Heart left ventricle (tissue), 16 donors: Measurements from ENCODE around the gene EFNA5. TPM values are rescaled to one million over a fixed set of nuclear protein-coding genes. Genes with fewer than 3 reads are reported as not detected.

Experiments
- ATAC-seq, 4 donors: fragments of 200-7000 bp; cut with Tn5 transposase; one replicate each; pipeline ENCODE4 v1.9.1; 2020 to 2022; ENCODE audit warnings: moderate library complexity in 4 of 4, mild to moderate bottlenecking in 3 of 4, moderate number of reproducible peaks in 1 of 4
- DNase-seq, 5 donors: peaks; one replicate each; pipeline ENCODE4 v3.0.0-alpha.2; 2020
- H3K27ac ChIP-seq, 12 donors: fragments of 200-600 bp; sonication (generic) in 4 of 12; one replicate each; pipeline versions ENCODE4 v1.5.0 to v1.8.0; 2016 to 2022; ENCODE audit warnings: mild to moderate bottlenecking in 2 of 12
- H3K27me3 ChIP-seq, 9 donors: fragments of 200-600 bp; sonication (generic) in 2 of 9; one replicate each; pipeline versions ENCODE4 v1.5.1 to v1.8.0; 2016 to 2022; ENCODE audit warnings: mild to moderate bottlenecking in 3 of 9
- H3K36me3 ChIP-seq, 9 donors: fragments of 200-600 bp; sonication (generic) in 2 of 9; one replicate each; pipeline versions ENCODE4 v1.5.0 to v1.8.0; 2018 to 2022; ENCODE audit warnings: mild to moderate bottlenecking in 2 of 9
- H3K4me1 ChIP-seq, 12 donors: fragments of 200-600 bp; sonication (generic) in 4 of 12; one replicate each; pipeline versions ENCODE4 v1.5.0 to v1.8.0; 2016 to 2022; ENCODE audit warnings: mild to moderate bottlenecking in 3 of 12
- H3K4me3 ChIP-seq, 12 donors: fragments of 200-600 bp; sonication (generic) in 4 of 12; one replicate each; pipeline versions ENCODE4 v1.5.0 to v1.8.0; 2017 to 2022; ENCODE audit warnings: mild to moderate bottlenecking in 9 of 12, moderate library complexity in 4 of 12
- H3K9me3 ChIP-seq, 12 donors: fragments of 200-600 bp; sonication (generic) in 4 of 12; one replicate each; pipeline versions ENCODE4 v1.5.0 to v1.8.0; 2016 to 2022; ENCODE audit warnings: mild to moderate bottlenecking in 1 of 12
- CTCF ChIP-seq, 12 donors: fragments of 200-600 bp; sonication (generic) in 4 of 12; IDR thresholded peaks; one replicate each; pipeline versions ENCODE4 v1.5.0 to v1.8.0; 2018 to 2022; ENCODE audit warnings: antibody characterized with exemption in 12 of 12, mild to moderate bottlenecking in 5 of 12
- POLR2A ChIP-seq, 2 donors: fragments of 450-650 bp; IDR thresholded peaks; one replicate each; pipeline ENCODE4 v1.6.1; 2017; ENCODE audit warnings: antibody characterized with exemption in 2 of 2, mild to moderate bottlenecking in 2 of 2, moderate library complexity in 2 of 2
- WGBS, 4 donors: extraction: QIAGEN DNeasy Blood & Tissue Kit in 2 of 4; methylation state at CpG; one replicate each; pipeline versions ENCODE4 v1.1.5 to v1.1.7; 2013 to 2018; 5-methylcytosine and 5-hydroxymethylcytosine counted together
- intact Hi-C, 10 donors: fragments of 100-400 bp; cut with DNase I; formaldehyde crosslinking; loops; one replicate each; pipeline versions ENCODE4 v1.11.1 to v1.14.2; 2022
- polyA plus RNA-seq, 2 donors: library from polyadenylated mRNA; stranded (reverse); fragments of 200-250 nt; gene quantifications; one replicate each; pipeline ENCODE4 v1.2.3, GENCODE V29; 2013
- total RNA-seq, 9 donors: library from RNA; depleted of rRNA in 2 of 9; stranded (reverse); fragments of >200 nt in 2 of 9; fragmentation: NEBNext Ultra II Directional in 3 of 9; extraction: Animal tissue kit (Norgen Biotek cat#: 25700) in 3 of 9; gene quantifications; one replicate each; pipeline versions ENCODE4 v1.1.0 to v1.2.4, GENCODE V29; 2016 to 2023
- donor health status: ischemic (EF 13 %, LVEDD 7.1; RV severe dilation, severe dysfunction).
- donor health status: healthy with polysubstance abuse.
- donor health status: DM: no; HTN: yes; CAD: no.
- donor health status: DM: no; HTN: no; CAD: no.
- donor health status: ischemic (EF 25% LVEDD 6.9; RV normal size, moderate dysfunction).
- donor health status: ischemic (EF 25% LVEDD 5.7; RV mildly dilated, moderate dysfunction).
- donor health status: healthy.
- donor health status: DM: yes; HTN: yes; CAD: no.
- donor health status: ischemic (EF 35%, LVEDD 5.7; RV mildly dilated, moderate dysfunction).
- donor health status: nonischemic (EF 11% LVEDD 7.7; RV severe dilation, severe dysfunction).
- donor health status: DM: yes; HTN: yes; CAD: no.
- donor health status: PGD.
- donor health status: ischemic (EF 29% LVEDD 5.4; RV normal size, mild dysfunction).
- donor health status: nonischemic (EF 23%, LVEDD 6.1; RV moderate dilation, normal function).

EFNA5 gene
- total and polyA plus RNA-seq, 11 donors: 6.1 to 58.4 (median 28.3) TPM

GRCh38 chr5:107463731-107464130 lies 207.0 kb downstream of the EFNA5 start:
- TF ChIP-seq CTCF (IDR thresholded peaks at IDR 0.05) (no peak), POLR2A (IDR thresholded peaks at IDR 0.05) (no peak)
- WGBS, 4 donors: 46 to 55% (median 50%) methylated on average over 1 of the region's 1 CpG
- no peak for ATAC-seq
- H3K4me1 ChIP-seq: peaks cover 0 to 42% (median 8%) of the 10 kb centered on the region in 12 donors
- no peak overlapping the region for H3K27ac ChIP-seq
- no peak for DNase-seq
- H3K9me3 ChIP-seq: no peaks in the 10 kb centered on the region
- intact Hi-C loops: loop anchor here in 1 of 10 donors (10.0 kb wide), 1 partner anchor 211 kb away; the partner anchor contains the start of gene EFNA5
- H3K36me3 ChIP-seq: no peaks in the 10 kb centered on the region
- no peak overlapping the region for H3K4me3 ChIP-seq
- no peaks in the 10 kb centered on the region for H3K27me3 ChIP-seq

- DNase-seq (no peak), ATAC-seq (no peak)
- no peaks in the 10 kb centered on the region for H3K27me3 ChIP-seq
- TF ChIP-seq CTCF (IDR thresholded peaks at IDR 0.05): no peak
- TF ChIP-seq POLR2A (IDR thresholded peaks at IDR 0.05): no peak
- intact Hi-C loops: loop anchor here in 1 of 10 donors (10.0 kb wide), 1 partner anchor 213 kb away; the partner anchor contains the start of gene EFNA5
- H3K9me3 ChIP-seq: no peaks in the 10 kb centered on the region
- H3K27ac ChIP-seq: no peak overlapping the region
- H3K4me3 ChIP-seq: no peak overlapping the region
- 85 to 88% (median 87%) methylated on average over 5 of the region's 5 CpGs for WGBS, 4 donors
- no peaks in the 10 kb centered on the region for H3K36me3 ChIP-seq
- peaks cover 0 to 30% (median 6%) of the 10 kb centered on the region in 12 donors for H3K4me1 ChIP-seq
Measured at GRCh38 chr5:107461770-107462169, 209.0 kb downstream of the EFNA5 start.

DNA sequence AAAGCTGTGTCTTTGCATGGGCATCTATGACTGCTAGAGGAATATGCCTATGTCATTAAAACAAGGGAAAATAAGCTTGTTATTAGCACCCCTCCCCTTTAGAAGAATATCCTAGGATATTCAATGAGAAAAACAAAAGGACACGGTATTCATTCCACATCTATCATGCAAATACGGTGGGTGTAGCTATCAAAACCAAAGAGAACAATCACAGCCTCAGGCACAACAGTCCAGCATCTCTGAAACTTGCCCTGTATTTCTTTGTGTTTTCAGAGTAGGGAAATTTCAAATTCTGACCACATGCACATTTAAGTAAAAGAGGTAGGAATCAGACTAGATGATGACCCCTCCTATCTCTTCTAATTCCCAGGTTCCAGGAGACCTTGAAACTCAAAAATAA lies 209.9 kb downstream of the EFNA5 start:
- Histone ChIP-seq H3K27ac (no peak overlapping the region), H3K4me1 (peaks cover 0 to 29% (median 6%) of the 10 kb centered on the region in 12 donors), H3K9me3 (no peaks in the 10 kb centered on the region), H3K27me3 (no peaks in the 10 kb centered on the region), H3K4me3 (no peak overlapping the region), H3K36me3 (no peaks in the 10 kb centered on the region)
- intact Hi-C loops: loop anchor here in 1 of 10 donors (10.0 kb wide), 1 partner anchor 214 kb away; the partner anchor contains the start of gene EFNA5
- DNase-seq: no peak
- 60 to 76% (median 62%) methylated on average over 2 of the region's 2 CpGs for WGBS, 4 donors
- TF ChIP-seq CTCF (IDR thresholded peaks at IDR 0.05) (no peak), POLR2A (IDR thresholded peaks at IDR 0.05) (no peak)
- no peak for ATAC-seq

DNA sequence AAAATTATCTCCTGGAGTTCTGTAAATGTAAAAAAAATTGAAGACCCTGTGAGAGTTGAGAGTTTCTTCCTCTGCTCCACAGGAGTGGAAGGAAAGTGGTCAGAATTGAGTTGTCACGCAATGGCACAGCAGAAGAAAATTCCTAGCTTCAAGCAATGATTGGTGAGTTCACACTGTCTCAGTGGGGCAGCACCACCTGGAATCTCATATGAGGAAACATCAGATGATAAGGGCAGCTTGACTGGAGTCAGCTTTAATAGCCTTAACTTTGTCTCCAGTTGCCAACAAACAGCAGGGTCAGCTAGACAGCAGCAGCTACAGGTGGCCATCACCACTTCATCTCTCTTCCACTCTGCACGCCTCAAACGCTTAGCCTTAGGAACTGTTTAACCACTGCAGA lies 211.1 kb downstream of the EFNA5 start:
- no peak for TF ChIP-seq CTCF (IDR thresholded peaks at IDR 0.05)
- no peak for TF ChIP-seq POLR2A (IDR thresholded peaks at IDR 0.05)
- DNase-seq (no peak), ATAC-seq (no peak)
- Histone ChIP-seq H3K27ac (no peak overlapping the region), H3K27me3 (no peaks in the 10 kb centered on the region), H3K9me3 (no peaks in the 10 kb centered on the region), H3K36me3 (no peaks in the 10 kb centered on the region), H3K4me1 (peaks cover 0 to 24% (median 0%) of the 10 kb centered on the region in 12 donors), H3K4me3 (no peak overlapping the region)
- 89 to 96% (median 94%) methylated on average over 3 of the region's 3 CpGs for WGBS, 4 donors
- intact Hi-C loops: loop anchor here in 1 of 10 donors (10.0 kb wide), 1 partner anchor 215 kb away; the partner anchor contains the start of gene EFNA5
